HG02763 (cell line): ENCODE measurements around the gene TLCD3A.
A peak's percentile ranks its signal among the peaks of the same experiment; 100 is the strongest.
"Not testable (repeated sequence)": the region's sequence is repeated elsewhere in the genome, so short reads cannot be mapped to it uniquely, and the experiment has no call there.

ENCODE experiments used
- ATAC-seq: cut with Tn5 transposase; IDR thresholded peaks from one replicate; pipeline ENCODE4 v1.9.1; 2021; ENCODE audit warnings: mild to moderate bottlenecking, moderate library complexity; ENCODE audit not compliant: unreplicated experiment

Gene TLCD3A

GRCh38 chr17:746783-747629 lies 14.6 kb downstream of the TLCD3A start:
- no peak for ATAC-seq

- not testable (repeated sequence) for ATAC-seq
Measured at GRCh38 chr17:748604-749003, 16.2 kb downstream of the TLCD3A start.

GRCh38 chr17:749359-749758 lies 17.0 kb downstream of the TLCD3A start:
- ATAC-seq, result not testable (repeated sequence)

GRCh38 chr17:750431-751037 lies 18.1 kb downstream of the TLCD3A start:
- ATAC-seq, result no peak

- peak; percentile 25 for ATAC-seq
Measured at GRCh38 chr17:751269-752001, 19.0 kb downstream of the TLCD3A start.

GRCh38 chr17:752002-752619 lies 19.7 kb downstream of the TLCD3A start, which contains the start of gene GEMIN4:
GEMIN4 (minus strand) TSS chr17:752264; CDS start chr17:752142, 122 bp downstream.
- peak; percentile 84 for ATAC-seq

GRCh38 chr17:752620-753219 lies 20.3 kb downstream of the TLCD3A start:
- ATAC-seq, result no peak

GRCh38 chr17:753418-753817 lies 21.0 kb downstream of the TLCD3A start:
- ATAC-seq, result no peak

GRCh38 chr17:755319-755961 lies 23.0 kb downstream of the TLCD3A start:
- ATAC-seq, result not testable (repeated sequence)

- not testable (repeated sequence) for ATAC-seq
Measured at GRCh38 chr17:756010-756567, 23.7 kb downstream of the TLCD3A start.

- no peak for ATAC-seq
Measured at GRCh38 chr17:759964-760363, 27.6 kb downstream of the TLCD3A start.

- no peak for ATAC-seq
Measured at GRCh38 chr17:760371-760770, 28.0 kb downstream of the TLCD3A start.

GRCh38 chr17:767076-767475 lies 34.7 kb downstream of the TLCD3A start:
- ATAC-seq, result no peak

GRCh38 chr17:773016-773415 lies 40.6 kb downstream of the TLCD3A start:
- ATAC-seq, result no peak

GRCh38 chr17:773467-774312 lies 41.3 kb downstream of the TLCD3A start:
- no peak for ATAC-seq

- no peak for ATAC-seq
Measured at GRCh38 chr17:774313-774584, 41.9 kb downstream of the TLCD3A start.

- ATAC-seq, result no peak
Measured at GRCh38 chr17:778096-778495, 45.7 kb downstream of the TLCD3A start.

GRCh38 chr17:781805-782731 lies 49.7 kb downstream of the TLCD3A start, which contains the start of the genes GLOD4 and MRM3:
GLOD4 (minus strand) TSS chr17:782280; CDS start chr17:782255, 25 bp downstream.
MRM3 (plus strand) TSS chr17:782353; CDS start chr17:782379, 26 bp downstream.
- ATAC-seq, result peak; percentile 90
